Measurements from ENCODE around the gene RAB11FIP2. TPM values are rescaled to one million over a fixed set of nuclear protein-coding genes. Genes with fewer than 3 reads are reported as not detected.

The RAB11FIP2 gene
- total RNA-seq, 4 donors from 2014 or later: 3.0 to 18.4 (median 9.0) TPM

DNA sequence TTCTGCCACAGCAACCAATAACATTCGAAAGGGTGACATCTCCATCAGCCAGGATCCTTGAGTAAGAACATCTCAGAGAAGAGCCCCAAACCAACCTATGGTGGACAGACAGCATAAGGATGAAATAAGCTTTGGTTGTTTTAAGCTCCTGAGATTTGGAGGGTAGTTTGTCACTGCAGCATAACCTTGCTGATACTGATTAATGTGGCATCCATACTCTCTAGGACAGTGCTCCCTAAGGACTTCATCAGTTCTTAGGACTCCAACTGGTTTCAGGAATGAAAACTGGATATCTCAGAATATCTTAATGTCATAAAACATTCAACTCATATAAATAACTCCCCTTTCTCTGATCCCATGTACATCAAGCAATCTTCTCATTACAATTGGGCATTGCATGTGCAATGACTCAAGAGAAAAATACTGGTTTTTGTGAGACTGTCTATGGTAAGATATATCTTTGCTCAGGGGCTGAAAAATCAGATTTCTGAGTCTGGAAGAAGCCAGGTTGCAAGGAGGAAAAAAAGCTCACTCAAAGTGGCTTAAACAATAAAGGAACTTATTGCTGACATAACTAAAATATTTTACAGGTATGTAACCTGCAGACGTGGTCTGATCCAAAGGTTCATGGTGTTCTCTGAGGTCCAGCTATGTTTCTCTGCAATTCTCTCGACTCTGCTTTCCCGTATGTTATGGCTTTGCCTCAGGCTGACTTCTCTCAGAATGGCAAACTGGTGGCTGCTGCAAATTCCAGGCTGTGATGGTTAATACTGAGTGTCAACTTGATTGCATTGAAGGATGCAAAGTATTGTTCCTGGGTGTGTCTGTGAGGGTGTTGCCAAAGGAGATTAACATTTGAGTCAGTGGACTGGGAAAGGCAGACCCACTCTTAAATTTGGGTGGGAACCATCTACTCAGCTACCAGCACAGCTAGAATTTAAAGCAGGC lies 65.7 kb downstream of the RAB11FIP2 start:
- 89 to 100% methylated on average over 2 to 4 of the region's 4 CpGs for WGBS, 2 donors (ENCODE audit: low coverage in 1 of 2)

DNA sequence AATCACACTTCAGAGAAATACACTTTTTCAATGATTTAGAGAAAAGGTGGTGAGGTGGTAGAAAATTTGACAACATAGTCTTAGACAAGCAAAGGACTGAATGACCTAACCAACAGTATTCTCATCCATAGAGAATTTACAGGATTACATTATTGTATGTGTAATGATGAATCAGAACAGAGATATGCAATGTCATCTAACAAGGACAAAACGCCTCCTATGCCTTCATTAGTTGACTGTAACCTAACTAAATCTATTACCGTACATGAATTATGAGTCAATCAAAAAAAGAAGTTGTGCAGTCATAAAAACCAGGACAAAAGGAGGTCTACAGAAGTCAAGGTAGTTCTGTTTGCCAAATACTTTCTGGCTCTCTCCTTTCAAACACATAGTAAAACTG lies 66.5 kb downstream of the RAB11FIP2 start:
- in situ Hi-C loops (cut with MboI; ENCODE audit: low pct_ligation_motif_present in 1 of 4, low pct_unique_long_range_greater_than_20kb in 1 of 4, low sequenced_read_pairs in 3 of 4) (no loop called here), intact Hi-C loops (cut with DNase I; ENCODE audit: low total_unique reads) (no loop called here)
- H3K4me3 ChIP-seq: no peak overlapping the region
- no peaks in the 10 kb centered on the region for H3K4me1 ChIP-seq
- TF ChIP-seq POLR2AphosphoS5 (IDR thresholded peaks at IDR 0.05): no peak
- TF ChIP-seq, protein P1, sequence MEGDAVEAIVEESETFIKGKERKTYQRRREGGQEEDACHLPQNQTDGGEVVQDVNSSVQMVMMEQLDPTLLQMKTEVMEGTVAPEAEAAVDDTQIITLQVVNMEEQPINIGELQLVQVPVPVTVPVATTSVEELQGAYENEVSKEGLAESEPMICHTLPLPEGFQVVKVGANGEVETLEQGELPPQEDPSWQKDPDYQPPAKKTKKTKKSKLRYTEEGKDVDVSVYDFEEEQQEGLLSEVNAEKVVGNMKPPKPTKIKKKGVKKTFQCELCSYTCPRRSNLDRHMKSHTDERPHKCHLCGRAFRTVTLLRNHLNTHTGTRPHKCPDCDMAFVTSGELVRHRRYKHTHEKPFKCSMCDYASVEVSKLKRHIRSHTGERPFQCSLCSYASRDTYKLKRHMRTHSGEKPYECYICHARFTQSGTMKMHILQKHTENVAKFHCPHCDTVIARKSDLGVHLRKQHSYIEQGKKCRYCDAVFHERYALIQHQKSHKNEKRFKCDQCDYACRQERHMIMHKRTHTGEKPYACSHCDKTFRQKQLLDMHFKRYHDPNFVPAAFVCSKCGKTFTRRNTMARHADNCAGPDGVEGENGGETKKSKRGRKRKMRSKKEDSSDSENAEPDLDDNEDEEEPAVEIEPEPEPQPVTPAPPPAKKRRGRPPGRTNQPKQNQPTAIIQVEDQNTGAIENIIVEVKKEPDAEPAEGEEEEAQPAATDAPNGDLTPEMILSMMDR (IDR thresholded peaks at IDR 0.05): no peak
- TF ChIP-seq POLR2A (IDR thresholded peaks at IDR 0.05): no peak
- TF ChIP-seq EP300 (IDR thresholded peaks at IDR 0.05; ENCODE audit: low read depth): no peak
- 85 to 90% methylated on average over 2 of the region's 2 CpGs for WGBS, 2 donors (ENCODE audit: low coverage in 1 of 2)
- no peaks in the 10 kb centered on the region for H3K36me3 ChIP-seq
- no peaks in the 10 kb centered on the region for H3K9me3 ChIP-seq
- no peak for DNase-seq
- H3K27me3 ChIP-seq: no peaks in the 10 kb centered on the region
- H3K27ac ChIP-seq: no peak overlapping the region

More for the DNA sequence above, 65.7 kb downstream of the RAB11FIP2 start:
- DNase-seq: no peak
- Histone ChIP-seq H3K4me1 (no peaks in the 10 kb centered on the region), H3K4me3 (no peak overlapping the region), H3K27me3 (no peaks in the 10 kb centered on the region), H3K36me3 (no peaks in the 10 kb centered on the region), H3K27ac (no peak overlapping the region), H3K9me3 (no peaks in the 10 kb centered on the region)
- in situ Hi-C loops (cut with MboI; ENCODE audit: low pct_ligation_motif_present in 1 of 4, low pct_unique_long_range_greater_than_20kb in 1 of 4, low sequenced_read_pairs in 3 of 4): no loop called here
- TF ChIP-seq POLR2AphosphoS5 (IDR thresholded peaks at IDR 0.05): no peak
- no peak for TF ChIP-seq POLR2A (IDR thresholded peaks at IDR 0.05)
- TF ChIP-seq, protein P1 (IDR thresholded peaks at IDR 0.05): no peak
- no peak for TF ChIP-seq EP300 (IDR thresholded peaks at IDR 0.05; ENCODE audit: low read depth)
- intact Hi-C loops (cut with DNase I; ENCODE audit: low total_unique reads): no loop called here

DNA sequence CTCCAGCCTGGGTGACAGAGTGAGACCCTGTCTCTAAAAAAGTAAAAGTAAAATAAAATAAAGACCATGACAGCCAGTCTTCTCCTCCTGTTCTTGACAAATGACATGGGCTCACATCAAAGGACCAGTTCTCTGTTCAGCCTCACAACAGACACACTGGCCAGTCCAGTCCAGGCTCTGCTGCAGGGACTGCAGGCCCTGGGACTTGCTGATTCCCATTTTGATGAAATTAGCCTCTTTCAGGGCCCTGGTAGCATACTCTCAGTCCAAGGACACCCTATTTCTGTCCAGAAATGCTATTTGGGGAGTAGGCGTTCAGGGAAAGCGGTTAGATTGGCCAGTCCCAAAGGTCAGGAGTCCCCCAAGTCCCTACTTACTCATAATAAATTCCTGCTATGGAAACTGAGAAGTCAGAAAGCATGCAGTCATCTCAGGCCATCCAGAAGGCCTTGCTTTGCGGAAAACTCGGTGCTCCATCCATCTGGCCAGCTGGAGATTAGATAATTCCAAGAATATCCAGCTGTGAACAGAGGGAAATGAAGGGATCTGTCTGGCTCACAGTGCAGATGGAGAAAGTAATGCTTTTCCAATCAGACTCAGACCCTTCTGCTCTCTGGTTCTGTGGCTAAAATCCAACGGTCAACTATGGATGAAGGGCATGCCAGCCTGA lies 74.4 kb downstream of the RAB11FIP2 start:
- H3K9me3 ChIP-seq: no peaks in the 10 kb centered on the region
- H3K36me3 ChIP-seq: no peaks in the 10 kb centered on the region
- no peak for TF ChIP-seq POLR2A (IDR thresholded peaks at IDR 0.05)
- no peak for TF ChIP-seq POLR2AphosphoS5 (IDR thresholded peaks at IDR 0.05)
- TF ChIP-seq, protein P1 (IDR thresholded peaks at IDR 0.05): no peak
- TF ChIP-seq EP300 (IDR thresholded peaks at IDR 0.05; ENCODE audit: low read depth): no peak
- DNase-seq: no peak
- WGBS, 2 donors (ENCODE audit: low coverage in 1 of 2): 68% methylated on average over 5 of the region's 5 CpGs; no CpG with 5 or more reads in 1 of the 2 donors
- intact Hi-C loops (cut with DNase I; ENCODE audit: low total_unique reads) (no loop called here), in situ Hi-C loops (cut with MboI; ENCODE audit: low pct_ligation_motif_present in 1 of 4, low pct_unique_long_range_greater_than_20kb in 1 of 4, low sequenced_read_pairs in 3 of 4) (no loop called here)
- no peak overlapping the region for H3K27ac ChIP-seq
- H3K4me1 ChIP-seq: no peaks in the 10 kb centered on the region
- peaks cover 3% of the 10 kb centered on the region for H3K27me3 ChIP-seq
- no peak overlapping the region for H3K4me3 ChIP-seq

DNA sequence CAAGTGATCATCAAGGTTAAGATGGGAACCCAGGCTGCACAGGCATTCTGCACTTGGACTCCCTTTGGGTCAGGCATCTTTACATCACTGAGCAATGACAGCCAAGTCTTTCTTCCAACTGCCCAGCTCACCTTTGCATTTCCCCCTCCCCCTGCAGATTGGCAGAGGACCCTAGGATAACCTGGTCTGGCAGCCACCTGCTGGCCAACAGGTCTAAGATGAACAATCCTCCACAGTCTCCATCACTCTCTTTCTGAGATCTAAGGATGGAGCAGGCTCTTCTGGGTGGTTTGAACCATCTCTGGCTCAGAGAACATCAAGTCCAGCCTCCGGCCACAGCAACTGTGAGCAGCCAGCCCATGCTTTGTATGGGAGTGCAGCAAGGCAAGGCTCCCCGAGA lies 75.8 kb downstream of the RAB11FIP2 start:
- DNase-seq: no peak
- Histone ChIP-seq H3K4me3 (no peak overlapping the region), H3K4me1 (no peaks in the 10 kb centered on the region), H3K27ac (no peak overlapping the region), H3K36me3 (no peaks in the 10 kb centered on the region), H3K27me3 (peaks cover 3% of the 10 kb centered on the region), H3K9me3 (no peaks in the 10 kb centered on the region)
- 94% methylated on average over 2 of the region's 2 CpGs; no CpG with 5 or more reads in 1 of the 2 donors for WGBS, 2 donors (ENCODE audit: low coverage in 1 of 2)
- intact Hi-C loops (cut with DNase I; ENCODE audit: low total_unique reads) (no loop called here), in situ Hi-C loops (cut with MboI; ENCODE audit: low pct_ligation_motif_present in 1 of 4, low pct_unique_long_range_greater_than_20kb in 1 of 4, low sequenced_read_pairs in 3 of 4) (no loop called here)
- TF ChIP-seq POLR2A (IDR thresholded peaks at IDR 0.05): no peak
- TF ChIP-seq POLR2AphosphoS5 (IDR thresholded peaks at IDR 0.05): no peak
- no peak for TF ChIP-seq EP300 (IDR thresholded peaks at IDR 0.05; ENCODE audit: low read depth)
- TF ChIP-seq, protein P1 (IDR thresholded peaks at IDR 0.05): no peak

Measured in transverse colon (tissue), 4 donors.